Measurements from ENCODE around the gene KSR1.

GRCh38 chr17:27573971-27574525 lies 117.8 kb downstream of the KSR1 start:
- no peak for TF ChIP-seq RAD21 (IDR thresholded peaks at IDR 0.05; ENCODE audit: low read depth)
- TF ChIP-seq MAX (IDR thresholded peaks at IDR 0.05) = no peak
- TF ChIP-seq CEBPB (IDR thresholded peaks at IDR 0.05) = no peak
- TF ChIP-seq YY1 (IDR thresholded peaks at IDR 0.05; ENCODE audit: low read depth) = no peak
- TF ChIP-seq EP300 (IDR thresholded peaks at IDR 0.05; ENCODE audit: borderline replicate concordance) = no peak
- no peak for TF ChIP-seq ZBTB7A (IDR thresholded peaks at IDR 0.05; ENCODE audit: low read depth)
- TF ChIP-seq REST (IDR thresholded peaks at IDR 0.05; ENCODE audit: low read depth) = no peak
- TF ChIP-seq FOXM1 (IDR thresholded peaks at IDR 0.05; ENCODE audit: borderline replicate concordance, low read depth) = no peak
- TF ChIP-seq TAF1 (IDR thresholded peaks at IDR 0.05; ENCODE audit: low read depth) = no peak
- no peak for TF ChIP-seq TEAD4 (IDR thresholded peaks at IDR 0.05)
- no peak for TF ChIP-seq NFIC (IDR thresholded peaks at IDR 0.05)
- TF ChIP-seq USF1 (IDR thresholded peaks at IDR 0.05) = no peak
